ENCODE measurements around the gene ARL15. TPM values are rescaled to one million over a fixed set of nuclear protein-coding genes. Genes with fewer than 3 reads are reported as not detected.

Gene ARL15
- polyA plus RNA-seq, 1 of the 3 experiments (the other 2 are of a cell fraction) = 6.4 TPM

- Histone ChIP-seq H3K27me3 (ENCODE audit: insufficient read depth) (no peaks in the 10 kb centered on the region), H3K9ac (no peak overlapping the region), H2AFZ (ENCODE audit: low read depth) (no peak overlapping the region), H3K27ac (ENCODE audit: low read depth in 2 of 2, low read length in 1 of 2) (no peak overlapping the region), H4K20me1 (ENCODE audit: insufficient read depth) (no peaks in the 10 kb centered on the region), H3K9me3 (no peaks in the 10 kb centered on the region), H3K79me2 (ENCODE audit: insufficient read depth) (peaks cover 3% of the 10 kb centered on the region; the same call in 1 of the 2 replicates), H3K4me2 (no peak overlapping the region), H3K4me3 (ENCODE audit: low read depth in 2 of 2, low read length in 1 of 2) (no peak overlapping the region), H3K9me2 (no peaks in the 10 kb centered on the region), H3K4me1 (ENCODE audit: control insufficient read depth in 1 of 2, insufficient read depth in 2 of 2, low read depth in 1 of 2, low read length in 1 of 2) (no peaks in the 10 kb centered on the region), H3F3A (replicated peaks; ENCODE audit: insufficient read depth) (peaks cover 3% of the 10 kb centered on the region), H3K36me3 (replicated peaks in 1 of 2; ENCODE audit: control insufficient read depth in 1 of 2, insufficient read depth in 2 of 2, low read length in 1 of 2) (no peaks in the 10 kb centered on the region)
- DNase-seq = no peak
- TF ChIP-seq FOXJ3 (CRISPR knock-in tag; IDR thresholded peaks at IDR 0.05) (no peak), USF1 (IDR thresholded peaks at IDR 0.05; ENCODE audit: borderline replicate concordance, low read depth) (no peak), MXI1 (IDR thresholded peaks at IDR 0.05; ENCODE audit: low read depth, low read length) (no peak), POLR2AphosphoS5 (IDR thresholded peaks at IDR 0.05; ENCODE audit: low read depth, low read length) (no peak), JUND (IDR thresholded peaks at IDR 0.05) (no peak), TAF1 (IDR thresholded peaks at IDR 0.05; ENCODE audit: borderline replicate concordance, low read depth, low read length) (no peak), NFIC (IDR thresholded peaks at IDR 0.05; ENCODE audit: borderline replicate concordance) (no peak), RCOR1 (IDR thresholded peaks at IDR 0.05; ENCODE audit: low read length) (no peak), ZBTB33 (IDR thresholded peaks at IDR 0.05; ENCODE audit: borderline replicate concordance, low read depth) (no peak), SMC3 (IDR thresholded peaks at IDR 0.05; ENCODE audit: low read depth, low read length) (no peak), PBX3 (IDR thresholded peaks at IDR 0.05) (no peak), RXRA (IDR thresholded peaks at IDR 0.05; ENCODE audit: borderline replicate concordance, low read depth) (no peak), GATA2 (CRISPR knock-in tag; IDR thresholded peaks at IDR 0.05) (no peak), CHD2 (IDR thresholded peaks at IDR 0.05; ENCODE audit: low read length, partially characterized antibody) (no peak)
- TF ChIP-seq, protein P1, sequence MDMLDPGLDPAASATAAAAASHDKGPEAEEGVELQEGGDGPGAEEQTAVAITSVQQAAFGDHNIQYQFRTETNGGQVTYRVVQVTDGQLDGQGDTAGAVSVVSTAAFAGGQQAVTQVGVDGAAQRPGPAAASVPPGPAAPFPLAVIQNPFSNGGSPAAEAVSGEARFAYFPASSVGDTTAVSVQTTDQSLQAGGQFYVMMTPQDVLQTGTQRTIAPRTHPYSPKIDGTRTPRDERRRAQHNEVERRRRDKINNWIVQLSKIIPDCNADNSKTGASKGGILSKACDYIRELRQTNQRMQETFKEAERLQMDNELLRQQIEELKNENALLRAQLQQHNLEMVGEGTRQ (IDR thresholded peaks at IDR 0.05; ENCODE audit: borderline replicate concordance, low read depth, low read length) = no peak
- TF ChIP-seq, protein P2, sequence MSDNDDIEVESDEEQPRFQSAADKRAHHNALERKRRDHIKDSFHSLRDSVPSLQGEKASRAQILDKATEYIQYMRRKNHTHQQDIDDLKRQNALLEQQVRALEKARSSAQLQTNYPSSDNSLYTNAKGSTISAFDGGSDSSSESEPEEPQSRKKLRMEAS (IDR thresholded peaks at IDR 0.05; ENCODE audit: low read depth) = no peak
- ChIA-PET POLR2A (no interaction called here), CTCF (interaction anchor here (0.6 to 2.0 kb wide), 3 partner anchors 14 to 215 kb away, joined by 3 to 11 read pairs (median 3); no protein-coding TSS in a partner anchor)
- WGBS (ENCODE audit: low lambda C conversion rate) = 69% methylated on average over 6 of the region's 6 CpGs
Measured at GRCh38 chr5:54257366-54258118, 52.8 kb downstream of the ARL15 start.

All from SK-N-SH (cell line).